HepG2 (cell line): ENCODE data around the gene MEIS3. TPM values are rescaled to one million over a fixed set of nuclear protein-coding genes. Genes with fewer than 3 reads are reported as not detected.

Experiments used
- ATM ChIP-seq: fragments of 450-650 bp; IDR thresholded peaks from 2 replicates; pipeline ENCODE4 v1.7.1; 2017; ENCODE audit warnings: mild to moderate bottlenecking, borderline replicate concordance
- HNF4G ChIP-seq, 2 experiments: sonication (generic) in 1 of 2; formaldehyde crosslinking in 1 of 2; IDR thresholded peaks; 2 replicates each; pipeline versions ENCODE4 v1.4.0 to v1.6.1; 2011 to 2020; ENCODE audit warnings: borderline replicate concordance in 2 of 2, low read depth in 2 of 2, mild to moderate bottlenecking in 2 of 2, low read length in 1 of 2, missing genetic modification reagents in 1 of 2, moderate library complexity in 1 of 2
- NFE2 ChIP-seq: sonication (generic); formaldehyde crosslinking; IDR thresholded peaks from 2 replicates; pipeline ENCODE4 v1.4.0; 2020; ENCODE audit warnings: missing genetic modification reagents
- NPAS2 ChIP-seq: sonication (generic); formaldehyde crosslinking; IDR thresholded peaks from 2 replicates; pipeline ENCODE4 v1.8.0; 2022; ENCODE audit warnings: mild to moderate bottlenecking, missing genetic modification reagents, borderline replicate concordance
- NR0B2 ChIP-seq: sonication (generic); formaldehyde crosslinking; IDR thresholded peaks from 2 replicates; pipeline ENCODE4 v1.4.0; 2020; ENCODE audit warnings: mild to moderate bottlenecking, missing genetic modification reagents
- NRL ChIP-seq: sonication (generic); formaldehyde crosslinking; IDR thresholded peaks from 2 replicates; pipeline ENCODE4 v1.5.0; 2020; ENCODE audit warnings: missing genetic modification reagents, mild to moderate bottlenecking, moderate library complexity, borderline replicate concordance
- RBM39 ChIP-seq: fragments of 200-400 bp; formaldehyde crosslinking; IDR thresholded peaks from one replicate; pipeline ENCODE4 v1.6.1; 2018; ENCODE audit warnings: antibody characterized with exemption, mild to moderate bottlenecking, low read depth, low read length; ENCODE audit not compliant: poor library complexity, severe bottlenecking
- REPIN1 ChIP-seq: sonication (generic); formaldehyde crosslinking; IDR thresholded peaks from 2 replicates; pipeline ENCODE4 v1.8.0; 2022; ENCODE audit warnings: missing genetic modification reagents, low read depth, mild to moderate bottlenecking, borderline replicate concordance
- RERE ChIP-seq: IDR thresholded peaks from 2 replicates; pipeline ENCODE4 v1.6.1; 2016; ENCODE audit warnings: low read depth, missing genetic modification reagents, missing compliant biosample characterization
- SNRNP70 ChIP-seq: fragments of 200-400 bp; formaldehyde crosslinking; IDR thresholded peaks from 2 replicates; pipeline ENCODE4 v1.6.1; 2017; ENCODE audit warnings: mild to moderate bottlenecking, low read depth, low read length, moderate library complexity
- SRY ChIP-seq: sonication (generic); formaldehyde crosslinking; IDR thresholded peaks from 2 replicates; pipeline ENCODE4 v1.8.0; 2022; ENCODE audit warnings: mild to moderate bottlenecking, missing genetic modification reagents
- TEF ChIP-seq: sonication (generic); formaldehyde crosslinking; IDR thresholded peaks from 2 replicates; pipeline ENCODE4 v1.5.0; 2020; ENCODE audit warnings: missing genetic modification reagents
- TOPORS ChIP-seq: sonication (generic); formaldehyde crosslinking; IDR thresholded peaks from 2 replicates; pipeline ENCODE4 v1.8.0; 2023; ENCODE audit warnings: mild to moderate bottlenecking, missing genetic modification reagents
- ZNF275 ChIP-seq: sonication (generic); formaldehyde crosslinking; IDR thresholded peaks from 2 replicates; pipeline ENCODE4 v1.8.0; 2022; ENCODE audit warnings: missing genetic modification reagents, mild to moderate bottlenecking, inconsistent platforms, borderline replicate concordance
- ZNF720 ChIP-seq: sonication (generic); formaldehyde crosslinking; IDR thresholded peaks from 2 replicates; pipeline ENCODE4 v1.4.0; 2020; ENCODE audit warnings: missing genetic modification reagents
- ZNF792 ChIP-seq: IDR thresholded peaks from 2 replicates; pipeline ENCODE4 v1.6.1; 2016
- polyA plus RNA-seq, 8 experiments: library from polyadenylated mRNA; depleted of rRNA in 3 of 8; stranded (reverse) in 7 of 8; unstranded in 1 of 8; fragments of >200 nt; fragmentation: Illumina TruSeq in 4 of 8; extraction: Trizol in 4 of 8; gene quantifications; 2 replicates each; pipeline versions ENCODE4 v1.2.1 to v1.2.3, GENCODE V29; 2011 to 2016; ENCODE audit warnings: low read depth in 4 of 8, missing spikeins in 1 of 8, mixed read lengths in 1 of 8; ENCODE audit not compliant: insufficient read depth in 1 of 8
- total RNA-seq, 5 experiments: library from RNA; depleted of rRNA; stranded (reverse); fragments of >200 nt; fragmentation: Illumina TruSeq; extraction: Trizol; gene quantifications; 2 replicates each; pipeline ENCODE4 v1.2.3, GENCODE V29; 2016; ENCODE audit warnings: low read depth in 1 of 5

Gene MEIS3
- total and polyA plus RNA-seq, 2 of the 13 experiments (the other 11 are each of a cell fraction or from before 2014, with no cell fraction given), result 0.09 to 0.70 TPM

- TF ChIP-seq NR0B2 (0 out of 2 replicates have a peak, but pooled peaks have one; percentile 37), REPIN1 (CRISPR knock-in tag) (0 out of 2 replicates have a peak, but pooled peaks have one; percentile 37), SNRNP70 (no peak), ZNF720 (no peak), ZNF792 (CRISPR knock-in tag) (peak; percentile 66; the same call in 1 of the 2 replicates), RBM39 (peak; percentile 59), NPAS2 (no peak; the same call in 1 of the 2 replicates), TOPORS (0 out of 2 replicates have a peak, but pooled peaks have one; percentile 26), TEF (CRISPR knock-in tag) (no peak), NFE2 (CRISPR knock-in tag) (no peak), ZNF275 (CRISPR knock-in tag) (peak; percentile 69; the same call in 1 of the 2 replicates), SRY (peak; percentile 94), RERE (no peak), NRL (CRISPR knock-in tag) (0 out of 2 replicates have a peak, but pooled peaks have one; percentile 35), ATM (no peak), HNF4G (IDR thresholded peaks at IDR 0.05; ENCODE audit: borderline replicate concordance, low read depth, low read length) (no peak), HNF4G (CRISPR knock-in tag; IDR thresholded peaks at IDR 0.05; ENCODE audit: borderline replicate concordance, low read depth) (no peak)
Measured at GRCh38 chr19:47430041-47430802, 10.9 kb upstream of the MEIS3 start (continued).
